ENCODE results near the gene NLGN1.

- TF ChIP-seq, protein P1, sequence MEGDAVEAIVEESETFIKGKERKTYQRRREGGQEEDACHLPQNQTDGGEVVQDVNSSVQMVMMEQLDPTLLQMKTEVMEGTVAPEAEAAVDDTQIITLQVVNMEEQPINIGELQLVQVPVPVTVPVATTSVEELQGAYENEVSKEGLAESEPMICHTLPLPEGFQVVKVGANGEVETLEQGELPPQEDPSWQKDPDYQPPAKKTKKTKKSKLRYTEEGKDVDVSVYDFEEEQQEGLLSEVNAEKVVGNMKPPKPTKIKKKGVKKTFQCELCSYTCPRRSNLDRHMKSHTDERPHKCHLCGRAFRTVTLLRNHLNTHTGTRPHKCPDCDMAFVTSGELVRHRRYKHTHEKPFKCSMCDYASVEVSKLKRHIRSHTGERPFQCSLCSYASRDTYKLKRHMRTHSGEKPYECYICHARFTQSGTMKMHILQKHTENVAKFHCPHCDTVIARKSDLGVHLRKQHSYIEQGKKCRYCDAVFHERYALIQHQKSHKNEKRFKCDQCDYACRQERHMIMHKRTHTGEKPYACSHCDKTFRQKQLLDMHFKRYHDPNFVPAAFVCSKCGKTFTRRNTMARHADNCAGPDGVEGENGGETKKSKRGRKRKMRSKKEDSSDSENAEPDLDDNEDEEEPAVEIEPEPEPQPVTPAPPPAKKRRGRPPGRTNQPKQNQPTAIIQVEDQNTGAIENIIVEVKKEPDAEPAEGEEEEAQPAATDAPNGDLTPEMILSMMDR (IDR thresholded peaks at IDR 0.05) = no peak
- TF ChIP-seq POLR2A (IDR thresholded peaks at IDR 0.05) = no peak
Measured at GRCh38 chr3:173913397-173913796, 515.9 kb downstream of the NLGN1 start.
